ENCODE measurements around the gene CCDC192. TPM values are rescaled to one million over a fixed set of nuclear protein-coding genes. Genes with fewer than 3 reads are reported as not detected.

The CCDC192 gene
- total and polyA plus RNA-seq, 2 of the 4 experiments (the other 2 are of a cell fraction): not detected

GRCh38 chr5:127909066-127909465 is 205.9 kb downstream of the CCDC192 start:
- Histone ChIP-seq H3K4me1 (ENCODE audit: control insufficient read depth, insufficient read depth, low read length) (no peaks in the 10 kb centered on the region), H3K9ac (ENCODE audit: low read depth, low read length) (no peak overlapping the region), H3K4me3 (ENCODE audit: insufficient read depth, low read depth, low read length) (no peak overlapping the region), H2AK9ac (replicated peaks; ENCODE audit: low read depth, low read length, poor library complexity) (peak overlapping the region; percentile 1), H3K4me2 (ENCODE audit: low read depth, low read length) (no peak overlapping the region), H2BK120ac (ENCODE audit: low read depth, low read length) (no peak overlapping the region), H2BK20ac (ENCODE audit: low read depth, low read length) (no peak overlapping the region), H2AK5ac (ENCODE audit: low read depth, low read length) (no peak overlapping the region), H3K9me1 (ENCODE audit: insufficient read depth, low read length) (no peaks in the 10 kb centered on the region), H4K20me1 (ENCODE audit: insufficient read depth, low read length) (no peaks in the 10 kb centered on the region), H2BK15ac (ENCODE audit: low read depth, low read length) (no peak overlapping the region), H3K23ac (ENCODE audit: low read depth, low read length) (no peak overlapping the region), H3K14ac (replicated peaks; ENCODE audit: low read depth, low read length) (no peak overlapping the region), H4K91ac (ENCODE audit: insufficient read depth, low read depth, low read length) (no peak overlapping the region), H2AFZ (replicated peaks; ENCODE audit: low read length, poor library complexity) (no peak overlapping the region), H3K79me1 (ENCODE audit: low read depth in 1 of 2, low read length in 2 of 2) (no peaks in the 10 kb centered on the region), H2BK5ac (ENCODE audit: low read depth, low read length, poor library complexity, severe bottlenecking) (no peak overlapping the region), H4K8ac (ENCODE audit: low read depth in 2 of 2, low read length in 2 of 2) (no peak overlapping the region), H3K9me3 (ENCODE audit: control insufficient read depth, insufficient read depth, low read length) (no peaks in the 10 kb centered on the region), H3K27ac (ENCODE audit: insufficient read depth, low read length) (no peak overlapping the region), H3K27me3 (ENCODE audit: control insufficient read depth, insufficient read depth, low read length) (no peaks in the 10 kb centered on the region), H3K36me3 (ENCODE audit: control insufficient read depth, insufficient read depth, low read length) (no peaks in the 10 kb centered on the region), H4K5ac (ENCODE audit: low read depth, low read length) (no peak overlapping the region), H3K4ac (ENCODE audit: low read depth, low read length) (no peak overlapping the region), H3K18ac (ENCODE audit: low read depth, low read length) (no peak overlapping the region), H3K56ac (ENCODE audit: extremely low read depth, insufficient read depth, low read length) (no peak overlapping the region)
- in situ Hi-C loops (cut with MboI; ENCODE audit: low sequenced_read_pairs) (loop anchor here (10.0 kb wide), 1 partner anchor 286 kb away; no protein-coding TSS in a partner anchor), intact Hi-C loops (cut with micrococcal nuclease) (loop anchor here (10.0 kb wide), 1 partner anchor 296 kb away; no protein-coding TSS in a partner anchor), dilution Hi-C loops (cut with HindIII; ENCODE audit: low sequenced_read_pairs, unreplicated experiment) (no loop called here)
- ChIA-PET CTCF (interaction anchor here (0.7 to 1.6 kb wide), 5 partner anchors 8 to 396 kb away, joined by 3 to 4 read pairs (median 3); no protein-coding TSS in a partner anchor), POLR2A (ENCODE audit: unreplicated experiment) (no interaction called here)
- DNase-seq: peak; percentile 55
- peak; percentile 46 for TF ChIP-seq RAD21 (IDR thresholded peaks at IDR 0.05; ENCODE audit: low read length)
- no peak for TF ChIP-seq CEBPB (IDR thresholded peaks at IDR 0.05; ENCODE audit: low read depth, low read length)
- no peak for TF ChIP-seq NFE2L2 (IDR thresholded peaks at IDR 0.05; ENCODE audit: low read depth, low read length)
- TF ChIP-seq POLR2A (IDR thresholded peaks at IDR 0.05; ENCODE audit: low read depth, low read length): no peak
- TF ChIP-seq MAZ (IDR thresholded peaks at IDR 0.05; ENCODE audit: borderline replicate concordance, low read depth, low read length): no peak
- TF ChIP-seq, protein P1, sequence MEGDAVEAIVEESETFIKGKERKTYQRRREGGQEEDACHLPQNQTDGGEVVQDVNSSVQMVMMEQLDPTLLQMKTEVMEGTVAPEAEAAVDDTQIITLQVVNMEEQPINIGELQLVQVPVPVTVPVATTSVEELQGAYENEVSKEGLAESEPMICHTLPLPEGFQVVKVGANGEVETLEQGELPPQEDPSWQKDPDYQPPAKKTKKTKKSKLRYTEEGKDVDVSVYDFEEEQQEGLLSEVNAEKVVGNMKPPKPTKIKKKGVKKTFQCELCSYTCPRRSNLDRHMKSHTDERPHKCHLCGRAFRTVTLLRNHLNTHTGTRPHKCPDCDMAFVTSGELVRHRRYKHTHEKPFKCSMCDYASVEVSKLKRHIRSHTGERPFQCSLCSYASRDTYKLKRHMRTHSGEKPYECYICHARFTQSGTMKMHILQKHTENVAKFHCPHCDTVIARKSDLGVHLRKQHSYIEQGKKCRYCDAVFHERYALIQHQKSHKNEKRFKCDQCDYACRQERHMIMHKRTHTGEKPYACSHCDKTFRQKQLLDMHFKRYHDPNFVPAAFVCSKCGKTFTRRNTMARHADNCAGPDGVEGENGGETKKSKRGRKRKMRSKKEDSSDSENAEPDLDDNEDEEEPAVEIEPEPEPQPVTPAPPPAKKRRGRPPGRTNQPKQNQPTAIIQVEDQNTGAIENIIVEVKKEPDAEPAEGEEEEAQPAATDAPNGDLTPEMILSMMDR (conservative IDR thresholded peaks at IDR 0.05; ENCODE audit: low read depth, low read length): peak; percentile 50
- peak; percentile 52 for TF ChIP-seq SMC3 (IDR thresholded peaks at IDR 0.05; ENCODE audit: low read depth, low read length)
- BruUV-seq (replicated peaks): no TSS peak
- peak; percentile 72 for ATAC-seq (ENCODE audit: low read depth)
- no CpG with 5 or more reads among the region's 3 CpGs for WGBS, 2 experiments (ENCODE audit: extremely low coverage in 2 of 2, insufficient read length in 1 of 2)

Measured in IMR-90 (cell line).